Activated T-cell treated with anti-CD3 and anti-CD28 coated beads, Interleukin-2, amount 50 U/mL, for 4 hours (primary cell): ENCODE results near the gene MMP28. TPM values are rescaled to one million over a fixed set of nuclear protein-coding genes. Genes with fewer than 3 reads are reported as not detected.
"Not testable (repeated sequence)": the region's sequence is repeated elsewhere in the genome, so short reads cannot be mapped to it uniquely, and the experiment has no call there.

ENCODE experiments used
- ATAC-seq, 2 donors: fragments of 200-7000 bp; cut with Tn5 transposase; one replicate each; pipeline ENCODE4 v1.10.0; 2021
- DNase-seq: peaks from one replicate; pipeline ENCODE4 v3.0.0-alpha.2; 2020
- H3K27me3 Mint-ChIP-seq: one replicate; pipeline ENCODE4 v1.8.0; 2021; ENCODE audit warnings: low read depth, mixed read lengths
- H3K36me3 Mint-ChIP-seq: one replicate; pipeline ENCODE4 v1.8.0; 2022; ENCODE audit warnings: mixed read lengths; ENCODE audit not compliant: insufficient read depth
- H3K4me1 Mint-ChIP-seq: one replicate; pipeline ENCODE4 v1.8.0; 2021; ENCODE audit warnings: low read depth, mixed read lengths
- H3K4me3 Mint-ChIP-seq: one replicate; pipeline ENCODE4 v1.8.0; 2021; ENCODE audit warnings: mild to moderate bottlenecking, moderate library complexity, mixed read lengths
- H3K9me3 Mint-ChIP-seq: one replicate; pipeline ENCODE4 v1.8.0; 2021; ENCODE audit warnings: mixed read lengths
- total RNA-seq, 3 donors: library from RNA; stranded (reverse); gene quantifications; one replicate each; pipeline ENCODE4 v1.2.1, GENCODE V29; 2021

The MMP28 gene
- total RNA-seq, 3 donors from 2014 or later: 0.23 to 0.29 TPM; not detected in 1

DNA sequence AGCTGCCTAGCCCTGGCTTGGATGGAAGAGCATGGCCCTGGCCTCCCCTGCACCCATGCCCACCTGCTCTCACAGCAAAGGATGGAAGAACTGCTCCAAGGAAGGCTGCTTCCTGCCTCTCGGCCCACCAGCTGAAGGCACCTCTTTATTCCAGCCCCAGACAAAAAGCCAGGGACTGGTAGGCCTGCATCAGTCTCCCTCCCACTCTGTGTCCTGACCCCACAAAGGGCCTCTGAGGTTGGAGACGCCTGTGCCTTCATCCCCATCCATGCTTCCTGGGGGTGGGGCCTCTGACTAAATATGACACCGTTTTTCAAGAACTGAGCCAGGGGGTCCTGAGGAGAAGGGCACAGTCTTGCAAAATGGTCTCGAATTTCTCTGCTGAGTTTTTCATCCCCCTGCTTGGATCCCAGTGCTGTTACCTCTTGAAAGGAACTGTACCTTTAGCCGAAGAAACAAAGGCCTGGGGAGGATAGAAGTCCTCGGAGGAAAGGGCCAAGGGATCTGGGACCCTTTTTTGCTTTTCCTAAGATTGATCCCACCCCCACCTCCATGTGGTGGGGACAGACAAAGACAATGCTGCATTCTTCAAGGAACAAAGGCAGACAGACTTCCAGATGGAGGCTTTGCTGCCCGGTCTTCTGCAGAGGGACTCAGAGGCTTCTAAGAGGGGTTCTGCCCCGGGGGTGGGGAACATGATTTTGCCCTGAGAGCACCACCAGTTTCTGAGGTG, 29.5 kb downstream of the MMP28 start:
- no peak for DNase-seq

DNA sequence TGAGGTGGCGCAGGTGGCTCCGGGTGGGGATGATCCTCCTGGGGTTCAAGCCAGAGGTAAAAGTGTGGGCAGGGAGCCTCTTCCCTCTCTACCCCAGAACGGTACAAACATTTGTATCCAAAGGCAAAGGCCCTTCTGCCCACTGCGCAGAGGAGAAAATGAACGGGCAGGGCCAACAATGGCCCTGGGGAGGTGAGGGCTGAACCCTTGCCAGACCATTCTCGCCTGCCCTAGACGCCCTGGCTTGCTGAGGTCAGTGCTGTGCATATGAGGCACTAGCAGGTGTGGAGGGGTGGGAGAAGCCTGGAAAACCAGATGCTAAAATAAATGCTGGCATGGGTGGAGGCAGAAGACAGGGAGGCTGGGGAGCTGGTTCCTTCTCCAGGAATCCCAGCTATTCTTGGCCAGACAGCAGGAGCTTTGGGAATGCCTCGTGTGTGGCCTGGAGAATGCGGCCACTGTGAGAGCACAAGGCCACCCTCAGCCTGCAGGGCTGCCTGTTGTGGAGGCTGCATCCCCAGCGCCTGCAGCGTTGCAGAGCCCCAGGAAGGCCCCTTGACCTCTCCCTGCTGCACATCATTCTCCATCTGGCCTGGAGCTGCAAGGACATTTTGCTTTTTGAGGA, 30.2 kb downstream of the MMP28 start:
- DNase-seq: no peak
- ATAC-seq: no peak
- H3K36me3 Mint-ChIP-seq: no peaks in the 10 kb centered on the region
- peak overlapping the region; percentile 87 for H3K4me3 Mint-ChIP-seq
- no peaks in the 10 kb centered on the region for H3K9me3 Mint-ChIP-seq
- H3K27me3 Mint-ChIP-seq: no peaks in the 10 kb centered on the region
- peaks cover 8% of the 10 kb centered on the region for H3K4me1 Mint-ChIP-seq

More for the DNA sequence above, 29.5 kb downstream of the MMP28 start:
- Mint-ChIP-seq H3K4me1 (peaks cover 8% of the 10 kb centered on the region), H3K27me3 (no peaks in the 10 kb centered on the region), H3K36me3 (no peaks in the 10 kb centered on the region), H3K4me3 (no peak overlapping the region), H3K9me3 (no peaks in the 10 kb centered on the region)
- no peak for ATAC-seq

DNA sequence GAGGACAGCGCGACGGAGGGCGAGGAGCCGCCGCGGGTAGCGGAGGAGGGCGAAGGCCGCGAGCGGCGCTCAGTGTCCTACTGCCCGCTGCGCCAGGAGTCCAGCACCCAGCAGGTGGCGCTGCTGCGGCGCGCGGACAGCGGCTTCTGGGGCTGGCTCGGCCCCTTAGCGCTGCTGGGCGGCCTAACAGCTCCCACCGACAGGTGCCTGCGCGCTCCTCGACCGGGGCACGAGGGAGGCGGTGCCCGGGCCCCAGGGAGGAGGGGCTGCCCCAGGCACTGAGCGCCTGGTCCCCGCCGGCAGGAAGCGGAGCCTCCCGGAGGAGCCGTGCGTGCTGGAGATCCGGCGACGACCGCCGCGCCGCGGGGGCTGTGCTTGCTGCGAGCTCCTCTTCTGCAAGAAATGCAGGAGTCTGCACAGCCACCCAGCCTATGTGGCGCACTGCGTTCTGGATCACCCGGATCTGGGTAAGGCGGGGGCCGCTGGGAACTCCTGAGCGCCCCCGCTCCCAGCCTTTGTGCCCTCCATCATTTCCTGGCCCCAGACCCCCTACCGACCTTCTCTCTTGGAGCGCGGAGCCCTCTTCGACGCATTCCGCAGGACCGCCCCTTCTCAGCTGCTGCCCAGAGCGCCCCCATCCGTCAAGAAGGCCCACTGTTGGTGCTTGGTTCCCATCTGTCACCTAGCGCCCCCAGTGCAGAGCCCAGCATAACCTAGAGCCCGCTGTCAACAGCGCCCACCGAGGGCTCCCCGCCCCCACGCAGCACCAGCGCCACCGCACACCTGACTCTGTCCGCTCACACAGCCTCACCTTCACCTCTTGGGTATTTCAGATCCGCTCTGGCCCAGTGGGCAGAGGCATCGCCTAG, 31.1 kb downstream of the MMP28 start:
- H3K9me3 Mint-ChIP-seq: no peaks in the 10 kb centered on the region
- no peaks in the 10 kb centered on the region for H3K27me3 Mint-ChIP-seq
- ATAC-seq (peak; percentile 94), DNase-seq (peak; percentile 84)
- peaks cover 8% of the 10 kb centered on the region for H3K4me1 Mint-ChIP-seq
- H3K4me3 Mint-ChIP-seq: peak overlapping the region; percentile 87
- H3K36me3 Mint-ChIP-seq: no peaks in the 10 kb centered on the region

DNA sequence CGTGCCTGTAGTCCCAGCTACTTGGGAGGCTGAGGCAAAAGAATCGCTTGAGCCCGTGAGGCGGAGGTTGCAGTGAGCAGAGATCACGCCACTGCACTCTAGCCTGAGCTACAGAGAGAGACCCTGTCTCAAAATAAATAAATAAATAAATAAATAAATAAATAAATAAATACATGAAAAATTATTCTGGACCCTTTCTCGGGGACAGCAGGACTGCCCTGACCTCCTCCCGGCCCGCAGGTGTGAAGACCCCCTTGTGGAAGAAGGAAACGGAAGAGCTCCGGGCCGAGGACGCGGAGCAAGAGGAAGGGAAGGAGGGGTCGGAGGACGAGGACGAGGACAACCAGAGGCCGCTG, 31.7 kb downstream of the MMP28 start:
- H3K27me3 Mint-ChIP-seq: no peaks in the 10 kb centered on the region
- ATAC-seq (no peak), DNase-seq (no peak)
- no peaks in the 10 kb centered on the region for H3K9me3 Mint-ChIP-seq
- no peaks in the 10 kb centered on the region for H3K36me3 Mint-ChIP-seq
- peaks cover 8% of the 10 kb centered on the region for H3K4me1 Mint-ChIP-seq
- H3K4me3 Mint-ChIP-seq: peak overlapping the region; percentile 87

DNA sequence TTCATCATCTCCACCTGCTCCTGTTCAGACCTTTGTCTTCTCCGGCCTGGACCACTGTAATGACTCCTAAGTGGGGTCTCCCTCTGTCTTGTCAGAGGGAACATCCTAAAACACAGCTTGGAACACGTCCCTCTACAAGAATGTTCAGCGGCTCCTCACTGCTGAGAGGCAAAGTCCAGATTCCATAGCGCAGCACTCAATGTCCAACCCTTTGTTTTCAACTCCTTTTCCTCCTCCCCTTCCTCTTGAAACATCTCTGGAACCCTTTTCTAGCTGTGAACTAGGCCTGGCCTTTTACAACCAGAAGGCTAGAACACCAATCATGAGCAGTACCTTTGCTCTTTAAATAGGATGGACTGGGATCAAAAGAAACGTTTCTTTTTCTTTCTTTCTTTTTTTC, 33.8 kb downstream of the MMP28 start:
- DNase-seq (no peak), ATAC-seq (no peak)
- H3K4me3 Mint-ChIP-seq: no peak overlapping the region
- H3K9me3 Mint-ChIP-seq: no peaks in the 10 kb centered on the region
- no peaks in the 10 kb centered on the region for H3K27me3 Mint-ChIP-seq
- H3K36me3 Mint-ChIP-seq: no peaks in the 10 kb centered on the region
- peaks cover 8% of the 10 kb centered on the region for H3K4me1 Mint-ChIP-seq

DNA sequence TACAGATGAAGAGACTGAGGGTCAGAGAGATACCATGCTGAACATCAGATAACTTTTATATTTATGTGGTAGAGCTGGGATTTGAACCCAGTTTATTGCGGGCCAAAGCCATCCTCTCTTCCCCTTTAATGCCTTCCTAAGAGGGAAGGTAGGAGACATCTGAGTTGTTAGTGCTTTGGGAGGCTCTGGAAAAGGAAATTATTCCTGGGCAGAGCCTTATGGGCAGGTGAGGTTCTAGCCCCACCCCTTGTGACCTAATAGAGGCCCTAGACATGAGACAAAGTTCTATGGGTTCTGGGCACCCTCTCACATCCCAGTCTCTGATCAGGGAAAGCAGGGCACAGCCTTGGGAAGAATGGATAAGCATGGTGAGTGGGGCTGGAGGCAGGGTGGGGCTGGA, 34.9 kb downstream of the MMP28 start, which contains the start of gene C17orf50:
TSS of gene C17orf50 (plus strand) at position 301 of the 400 bp plus-strand sequence. CDS start at position 356, 55 bp downstream.
- Mint-ChIP-seq H3K9me3 (no peaks in the 10 kb centered on the region), H3K4me3 (no peak within 1 kb of the TSS), H3K4me1 (peaks cover 8% of the 10 kb centered on the region)

DNA sequence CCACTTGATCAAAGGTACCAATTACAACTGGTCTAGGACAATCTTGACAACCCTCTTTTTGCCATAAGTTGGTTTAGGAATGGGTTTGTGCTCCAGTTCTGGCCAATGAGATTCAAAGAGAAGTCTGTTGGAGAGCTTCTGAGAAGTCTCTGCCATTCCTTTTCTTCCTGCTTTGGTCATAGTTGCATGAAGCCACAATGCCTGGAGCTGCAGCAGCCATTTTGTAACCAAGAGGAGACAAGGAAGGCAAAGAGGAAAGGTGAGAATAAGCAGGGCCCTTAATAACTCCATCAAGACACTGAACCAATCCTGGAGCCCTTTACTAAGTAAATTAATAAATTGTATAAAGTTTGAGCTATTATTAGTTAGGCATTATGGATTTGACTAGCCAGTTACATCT, 38.2 kb downstream of the MMP28 start:
- ATAC-seq: no peak
- Mint-ChIP-seq H3K4me1 (no peaks in the 10 kb centered on the region), H3K36me3 (no peaks in the 10 kb centered on the region), H3K27me3 (peaks cover 1% of the 10 kb centered on the region), H3K9me3 (no peaks in the 10 kb centered on the region), H3K4me3 (no peak overlapping the region)
- DNase-seq: no peak

More for the DNA sequence above, 34.9 kb downstream of the MMP28 start, which contains the start of gene C17orf50:
- no peak for ATAC-seq
- Mint-ChIP-seq H3K36me3 (no peaks in the 10 kb centered on the region), H3K27me3 (no peaks in the 10 kb centered on the region)
- no peak for DNase-seq

DNA sequence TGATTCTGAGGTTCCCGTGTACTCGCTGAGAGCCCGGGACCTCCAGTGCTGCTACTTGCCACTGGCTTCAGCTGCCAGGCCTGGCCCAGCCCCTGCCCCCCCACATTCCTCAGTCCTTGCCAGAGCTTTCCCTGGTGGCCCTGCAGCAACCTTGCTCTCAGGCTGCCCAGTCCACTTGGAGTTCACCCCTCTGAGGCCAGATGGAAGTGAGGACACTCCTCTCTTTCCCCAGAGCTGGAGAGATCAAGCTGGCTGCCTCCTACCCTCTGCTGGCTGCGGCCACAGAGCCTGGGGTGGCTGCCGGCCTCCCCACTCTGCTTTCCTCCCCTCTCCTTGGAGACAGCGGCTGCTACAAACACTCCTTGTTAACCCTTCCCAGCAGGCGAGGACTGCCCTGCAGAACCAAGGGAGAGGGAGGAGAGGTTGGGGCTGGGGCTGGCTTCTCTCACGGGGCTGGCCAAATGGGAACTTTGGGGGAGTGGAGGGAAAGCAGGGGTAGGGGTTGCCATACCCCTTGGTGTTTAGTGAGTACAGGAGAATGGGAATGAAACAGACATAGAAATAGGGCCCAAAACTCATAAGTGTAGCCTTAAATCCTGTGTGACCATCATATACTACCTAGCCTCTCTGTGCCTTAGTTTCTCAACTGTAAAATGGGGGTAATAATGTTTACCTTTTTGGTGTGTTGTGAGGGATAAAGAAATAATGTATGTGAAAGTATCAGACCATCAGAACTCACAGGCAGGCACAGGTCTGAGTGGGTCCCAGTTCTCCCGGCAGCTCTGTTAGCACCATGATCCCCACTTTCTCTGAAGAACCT, 42.3 kb downstream of the MMP28 start, which contains the start of gene GAS2L2:
TSS of gene GAS2L2 (minus strand) at position 295 of the 820 bp plus-strand sequence. CDS start 389 bp downstream, outside the sequence.
- peaks cover 13% of the 10 kb centered on the region for H3K4me1 Mint-ChIP-seq
- H3K27me3 Mint-ChIP-seq: peaks cover 39% of the 10 kb centered on the region
- ATAC-seq: no peak
- H3K9me3 Mint-ChIP-seq: no peaks in the 10 kb centered on the region
- DNase-seq: no peak
- no peak within 1 kb of the TSS for H3K4me3 Mint-ChIP-seq
- no peaks in the 10 kb centered on the region for H3K36me3 Mint-ChIP-seq

DNA sequence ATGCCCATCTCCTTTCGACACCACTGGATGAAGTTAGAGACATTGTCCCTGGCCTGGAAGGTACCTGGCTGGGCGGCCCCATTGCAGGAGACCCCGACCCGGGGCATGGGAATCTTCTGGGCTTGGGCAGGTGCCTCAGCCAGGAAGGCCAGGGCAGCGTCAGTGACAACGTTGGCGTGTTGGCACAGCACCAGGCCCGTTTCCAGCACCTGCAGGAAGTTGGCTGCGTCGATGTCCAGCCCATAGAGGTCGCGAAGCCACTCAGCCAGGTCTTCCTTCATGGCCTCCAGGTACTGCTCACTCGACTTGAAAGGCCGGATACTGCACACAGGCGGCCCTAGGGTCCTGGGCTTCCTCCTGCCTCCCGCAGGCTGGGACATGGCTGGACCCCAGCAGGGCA, 43.0 kb downstream of the MMP28 start:
- Mint-ChIP-seq H3K36me3 (no peaks in the 10 kb centered on the region), H3K4me1 (peaks cover 13% of the 10 kb centered on the region), H3K9me3 (no peaks in the 10 kb centered on the region), H3K4me3 (no peak overlapping the region), H3K27me3 (peaks cover 40% of the 10 kb centered on the region)
- ATAC-seq: no peak
- no peak for DNase-seq

DNA sequence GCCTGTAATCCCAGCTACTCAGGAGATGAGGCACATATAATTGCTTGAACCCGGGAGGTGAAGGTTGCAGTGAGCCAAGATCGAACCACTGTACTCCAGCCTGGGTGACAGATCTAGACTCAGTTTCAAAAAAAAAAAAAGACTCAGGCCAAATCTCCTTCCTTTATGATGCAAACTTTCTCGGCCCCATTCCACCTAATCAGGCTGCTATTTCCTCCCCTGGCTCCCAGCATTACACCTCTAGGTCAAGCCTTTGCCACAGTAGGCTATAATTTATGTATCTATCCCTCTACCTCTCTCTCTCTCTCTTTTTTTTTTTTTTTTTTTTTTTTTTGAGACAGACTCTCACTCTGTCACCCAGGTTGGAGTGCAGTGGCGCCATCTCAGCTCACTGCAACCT, 43.9 kb downstream of the MMP28 start:
- not testable (repeated sequence) for ATAC-seq, H3K9me3 Mint-ChIP-seq, H3K36me3 Mint-ChIP-seq, DNase-seq, H3K4me3 Mint-ChIP-seq
- Mint-ChIP-seq H3K4me1 (peaks cover 13% of the 10 kb centered on the region), H3K27me3 (peaks cover 40% of the 10 kb centered on the region)

DNA sequence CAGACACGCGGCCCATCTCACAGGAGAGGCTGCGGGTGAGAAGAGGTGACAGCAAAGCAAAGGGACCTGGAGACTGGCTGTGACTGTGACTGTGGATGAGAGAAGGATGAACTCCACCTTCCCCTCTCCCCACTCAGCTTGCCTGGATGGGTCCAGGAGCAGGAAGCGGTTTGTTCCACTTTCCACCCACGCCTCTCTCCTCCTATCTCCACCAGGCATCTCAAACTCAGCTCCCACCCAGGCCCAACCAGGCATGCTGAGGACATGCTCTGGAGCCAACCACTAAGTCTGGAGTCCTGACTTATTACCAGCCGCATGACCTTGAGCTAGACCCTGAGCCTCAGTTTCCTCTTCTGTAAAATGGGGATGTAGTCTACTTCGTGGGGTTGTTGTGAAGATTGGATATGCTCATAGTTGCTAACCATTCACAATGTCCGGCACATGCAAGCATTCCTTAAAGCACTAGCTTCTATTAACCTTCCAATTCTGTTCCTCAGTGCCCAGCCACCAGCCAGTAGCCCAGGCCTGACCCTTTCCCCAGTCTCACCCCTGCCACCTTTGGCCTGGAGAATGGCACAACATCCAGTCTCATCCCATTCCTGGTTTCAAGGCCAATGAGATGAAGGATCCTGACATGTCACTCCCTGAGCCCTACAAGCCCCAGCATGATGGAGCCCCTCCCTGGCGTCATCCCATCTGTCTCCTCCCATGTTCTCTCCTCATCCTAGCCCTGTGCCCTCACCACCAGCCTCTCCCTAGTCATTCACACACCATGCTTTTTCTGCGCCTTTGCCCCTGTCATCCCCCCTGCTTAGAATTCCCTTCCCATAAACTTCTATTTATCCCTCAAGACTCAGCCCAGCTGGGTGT, 44.7 kb downstream of the MMP28 start:
- no peak for ATAC-seq
- Mint-ChIP-seq H3K36me3 (no peaks in the 10 kb centered on the region), H3K27me3 (peaks cover 40% of the 10 kb centered on the region), H3K9me3 (no peaks in the 10 kb centered on the region), H3K4me1 (peaks cover 13% of the 10 kb centered on the region), H3K4me3 (no peak overlapping the region)
- DNase-seq: no peak

DNA sequence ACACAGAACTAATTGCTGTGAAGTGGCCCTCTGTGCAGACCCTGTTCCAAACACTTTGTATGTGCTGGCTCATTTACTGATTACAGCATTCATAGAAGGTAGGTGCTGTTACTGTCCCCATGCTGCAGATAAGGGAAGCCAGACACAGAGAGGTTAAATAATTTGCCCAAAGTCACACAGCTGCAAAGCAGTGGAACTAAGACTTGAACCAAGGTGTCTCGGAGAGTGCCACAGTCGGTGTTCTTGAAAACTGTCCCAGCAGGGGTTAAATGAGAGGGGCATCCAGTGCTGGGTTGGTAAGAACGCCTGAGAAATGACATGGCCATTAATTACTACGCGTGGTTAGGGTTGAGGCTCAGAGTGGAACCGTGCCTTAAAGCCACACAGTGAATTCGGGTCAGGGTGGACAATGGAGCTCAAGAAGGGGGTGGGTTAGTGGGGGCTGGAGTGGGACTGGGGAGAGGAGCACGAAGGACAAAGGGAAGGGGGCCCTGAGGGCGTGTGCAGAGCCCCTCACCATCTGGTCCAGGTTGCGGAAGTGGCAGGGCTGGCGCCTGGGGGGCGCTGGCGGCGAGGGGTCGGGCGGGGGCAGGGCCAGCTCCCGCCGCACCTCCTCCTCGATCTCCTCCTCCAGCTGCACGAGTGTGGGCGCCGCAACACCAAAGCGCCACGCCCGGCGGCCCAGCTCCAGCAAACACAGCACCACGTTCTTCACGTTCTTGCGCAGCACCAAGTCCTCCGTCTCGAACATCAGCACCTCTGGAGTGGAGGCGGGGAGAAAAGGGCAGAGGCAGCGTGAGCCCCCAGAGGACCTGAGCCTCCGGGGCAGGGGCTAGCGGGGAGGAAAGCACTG, 45.7 kb downstream of the MMP28 start:
- no peak for DNase-seq
- Mint-ChIP-seq H3K36me3 (no peaks in the 10 kb centered on the region), H3K9me3 (no peaks in the 10 kb centered on the region), H3K4me3 (no peak overlapping the region), H3K4me1 (peaks cover 13% of the 10 kb centered on the region), H3K27me3 (peaks cover 40% of the 10 kb centered on the region)
- ATAC-seq: peak in 1 of 2 donors; percentile 17
